Activated CD8-positive, alpha-beta memory T cell treated with anti-CD3 and anti-CD28 coated beads, Interleukin-2, amount 50 U/mL, for 1 hour (primary cell): Measurements from ENCODE around the gene CCNYL1.
"Not testable (repeated sequence)": the region's sequence is repeated elsewhere in the genome, so short reads cannot be mapped to it uniquely, and the experiment has no call there.

Experiments
- DNase-seq: peaks from one replicate; pipeline ENCODE4 v3.0.0-alpha.2; 2020; ENCODE audit errors: extremely low read depth

Gene CCNYL1

GRCh38 chr2:207734636-207735512 lies 23.4 kb downstream of the CCNYL1 start:
- no peak for DNase-seq

- DNase-seq, result not testable (repeated sequence)
Measured at GRCh38 chr2:207735513-207735859, 24.0 kb downstream of the CCNYL1 start.

DNA sequence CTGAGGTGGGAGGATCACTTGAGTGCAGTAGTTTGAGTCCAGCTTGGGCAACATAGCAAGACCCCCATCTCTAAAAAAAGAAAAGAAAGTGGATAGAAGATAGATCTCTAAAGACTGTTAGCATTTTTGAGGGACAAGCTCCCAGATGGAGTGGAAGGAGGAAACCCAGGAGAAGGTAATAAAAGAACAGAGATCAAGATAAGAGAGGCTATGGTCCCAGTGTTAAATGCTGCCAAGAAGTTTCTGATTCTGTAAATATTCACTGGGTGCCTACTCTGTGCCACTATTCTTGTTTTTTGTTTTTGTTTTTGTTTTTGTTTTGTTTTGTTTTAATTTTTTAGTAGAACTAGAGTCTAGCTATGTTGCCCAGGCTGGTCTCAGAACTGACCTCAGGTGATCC lies 32.1 kb downstream of the CCNYL1 start:
- no peak for DNase-seq

DNA sequence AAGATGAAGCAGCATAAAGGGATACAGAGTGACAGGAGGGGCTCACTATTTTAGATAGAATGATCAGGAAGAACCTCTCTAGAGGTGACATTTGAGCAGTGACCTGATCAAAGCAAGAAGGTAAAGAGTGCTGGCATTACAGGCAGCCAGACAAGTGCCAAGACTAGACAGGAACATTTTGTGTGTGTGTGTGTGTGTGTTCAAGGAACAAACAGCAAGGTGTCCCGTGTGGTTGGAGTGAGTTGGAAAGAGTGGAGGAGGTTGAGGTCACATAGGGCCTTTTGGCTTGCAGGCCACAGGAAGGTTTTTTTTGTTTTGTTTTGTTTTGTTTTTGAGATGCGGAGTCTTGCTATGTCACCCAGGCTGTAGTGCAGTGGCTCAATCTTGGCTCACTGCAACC lies 32.6 kb downstream of the CCNYL1 start:
- DNase-seq, result no peak

DNA sequence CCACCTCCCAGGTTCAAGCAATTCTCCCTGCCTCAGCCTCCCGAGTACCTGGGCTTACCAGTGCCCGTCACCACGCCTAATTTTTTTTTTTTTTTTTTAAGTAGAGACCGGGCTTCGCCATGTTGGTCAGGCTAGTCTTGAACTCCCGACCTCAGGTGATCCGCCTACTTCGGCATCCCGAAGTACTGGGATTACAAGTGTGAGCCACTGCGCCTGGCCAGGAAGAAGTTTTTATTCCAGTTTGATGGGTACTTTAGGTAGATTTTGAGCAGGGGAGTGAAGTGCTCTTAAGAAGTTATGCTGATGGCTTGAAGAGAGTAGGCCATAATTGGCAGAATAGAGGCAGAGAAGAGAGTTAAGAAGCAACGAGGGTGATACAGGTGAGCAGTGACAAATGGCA lies 33.0 kb downstream of the CCNYL1 start:
- DNase-seq, result no peak

GRCh38 chr2:207746131-207746530 lies 34.7 kb downstream of the CCNYL1 start:
- DNase-seq, result no peak

GRCh38 chr2:207747653-207748560 lies 36.5 kb downstream of the CCNYL1 start:
- DNase-seq, result no peak

DNA sequence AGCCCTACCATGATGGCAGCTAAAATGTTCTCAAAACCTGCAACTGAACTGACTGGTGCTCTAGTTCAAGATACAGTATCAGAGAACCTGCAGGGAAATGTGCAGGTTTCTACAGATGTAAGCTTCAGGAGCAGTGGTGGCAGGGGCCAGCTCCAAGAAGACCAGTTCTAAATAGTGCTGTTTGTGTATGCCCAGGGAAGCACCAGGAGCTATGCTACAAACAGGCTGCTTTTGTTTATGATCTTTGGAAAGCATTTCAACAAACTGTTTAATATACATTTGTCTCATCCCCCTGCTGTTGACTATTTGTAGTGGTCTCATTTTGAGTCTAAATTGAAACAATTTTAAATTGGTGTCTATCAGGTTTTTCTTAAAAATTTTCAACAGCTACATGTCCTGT lies 37.6 kb downstream of the CCNYL1 start:
- no peak for DNase-seq

GRCh38 chr2:207749873-207750272 lies 38.4 kb downstream of the CCNYL1 start:
- DNase-seq, result no peak

- no peak for DNase-seq
Measured at GRCh38 chr2:207750345-207750744, 38.9 kb downstream of the CCNYL1 start.

- DNase-seq, result no peak
Measured at GRCh38 chr2:207750876-207751275, 39.4 kb downstream of the CCNYL1 start.

DNA sequence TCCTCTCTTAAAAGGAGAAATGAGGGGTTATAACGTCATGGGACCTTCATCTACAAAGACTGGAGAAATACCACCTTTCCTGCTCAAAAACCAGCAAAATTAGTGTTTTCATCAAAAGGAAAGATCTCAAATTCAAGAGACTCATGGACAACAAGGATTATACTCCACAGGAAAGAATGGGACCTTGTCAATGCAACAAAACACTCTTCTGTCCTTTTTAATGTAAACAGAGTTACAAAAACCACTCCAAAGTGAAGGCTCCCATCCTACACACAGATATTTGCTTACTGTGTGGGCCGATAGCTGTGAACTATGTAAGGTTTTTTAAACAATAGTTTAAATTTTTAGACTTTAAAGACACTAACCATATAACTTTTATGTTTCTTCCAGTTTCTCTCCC lies 42.2 kb downstream of the CCNYL1 start:
- DNase-seq, result not testable (repeated sequence)

DNA sequence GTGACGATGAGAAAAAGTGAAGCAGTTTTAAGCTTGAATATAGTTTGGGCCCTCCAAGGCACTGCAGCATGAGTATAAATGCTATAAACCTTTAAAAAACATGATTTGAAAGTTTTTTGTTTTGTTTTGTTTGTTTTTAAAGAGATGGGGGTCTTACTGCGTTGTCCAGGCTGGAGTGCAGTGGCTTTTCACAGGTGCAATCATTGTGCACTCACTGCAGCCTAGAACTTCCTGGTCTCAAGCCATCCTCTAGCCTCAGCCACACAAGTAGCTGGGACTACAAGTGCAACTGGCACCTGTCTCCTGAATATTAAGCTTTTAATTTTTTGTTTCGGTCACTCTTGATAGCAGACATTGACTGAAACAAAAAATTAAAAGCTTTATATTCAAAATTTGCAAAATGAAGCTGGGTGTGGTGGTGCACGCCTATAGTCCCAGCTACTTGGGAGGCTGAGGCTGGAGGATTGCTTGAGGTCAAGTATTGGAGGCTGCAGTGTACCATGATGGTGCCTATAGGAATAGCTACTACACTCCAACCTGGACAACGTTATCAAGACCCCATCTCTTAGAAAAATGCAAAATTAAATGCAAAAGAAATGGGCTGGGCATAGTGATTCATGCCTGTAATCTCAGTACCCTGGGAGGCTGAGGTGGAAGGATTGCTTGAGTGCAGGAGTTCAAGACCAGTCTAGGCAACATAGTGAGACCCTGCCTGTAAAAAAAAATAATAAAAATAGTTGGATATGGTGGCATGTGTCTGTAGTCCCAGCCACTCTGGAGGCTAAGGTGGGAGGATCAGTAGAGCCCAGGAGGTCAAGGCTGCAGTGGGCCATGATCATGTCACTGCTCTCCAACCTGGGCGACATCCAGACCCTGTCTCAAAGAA lies 43.3 kb downstream of the CCNYL1 start:
- DNase-seq, result no peak

- DNase-seq, result no peak
Measured at GRCh38 chr2:207758025-207758424, 46.6 kb downstream of the CCNYL1 start.

DNA sequence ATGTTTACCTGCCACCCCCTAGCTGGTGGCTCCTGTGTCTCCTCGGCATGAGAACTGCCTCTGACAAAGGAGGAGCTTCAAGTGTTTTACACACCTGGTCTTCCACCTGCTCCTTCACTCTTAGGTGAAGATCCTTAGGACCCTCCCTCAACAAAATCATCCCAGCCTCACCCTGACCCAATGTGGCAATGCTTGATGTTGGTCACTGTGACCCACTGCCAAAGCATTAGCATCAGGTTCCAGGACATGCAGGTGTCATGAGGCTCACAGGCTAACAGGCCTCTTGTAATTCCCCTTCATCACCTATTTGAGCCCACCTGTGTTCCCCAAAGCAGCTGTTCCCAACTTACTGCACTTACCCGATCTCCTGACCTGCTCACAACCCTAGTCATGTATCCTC lies 48.5 kb downstream of the CCNYL1 start:
- DNase-seq, result no peak

GRCh38 chr2:207760453-207760852 lies 49.0 kb downstream of the CCNYL1 start:
- DNase-seq, result no peak

DNA sequence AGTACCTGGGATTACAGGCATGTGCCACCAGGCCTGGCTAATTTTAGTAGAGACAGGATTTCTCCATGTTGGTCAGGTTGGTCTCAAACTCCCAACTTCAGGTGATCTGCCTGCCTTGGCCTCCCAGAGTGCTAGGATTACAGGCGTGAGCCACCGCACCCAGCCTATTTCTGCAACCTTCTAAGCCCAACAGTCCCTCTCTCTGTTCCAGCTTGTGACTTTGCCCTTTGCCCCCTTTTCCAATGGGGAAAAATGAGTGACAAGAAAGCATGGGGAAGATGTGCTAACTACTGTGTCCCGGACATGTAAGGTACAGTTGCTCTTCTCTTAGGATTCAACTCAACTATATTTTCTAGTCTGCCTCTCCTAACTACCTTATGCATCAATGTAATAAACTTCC lies 50.0 kb downstream of the CCNYL1 start:
- not testable (repeated sequence) for DNase-seq

DNA sequence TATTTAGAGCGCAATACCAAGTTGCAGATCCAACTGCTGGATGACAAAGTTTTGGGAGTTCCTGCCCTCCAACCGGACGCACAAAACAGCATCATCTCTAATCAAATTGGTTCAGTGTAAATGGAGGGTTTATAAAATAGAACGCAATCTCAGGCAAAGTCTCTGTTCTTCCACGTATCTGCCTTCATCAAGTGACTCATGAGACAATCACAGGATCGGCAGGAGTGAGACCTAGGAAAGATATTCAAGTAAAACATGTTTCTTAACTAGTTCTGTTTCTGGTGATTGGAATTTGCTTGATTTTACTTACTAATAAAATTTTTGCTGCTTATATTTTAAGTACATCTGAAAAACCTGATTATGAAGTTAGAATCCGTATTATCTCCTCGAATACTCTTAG lies 50.7 kb downstream of the CCNYL1 start:
- DNase-seq, result no peak

- DNase-seq, result no peak
Measured at GRCh38 chr2:207763303-207763917, 52.0 kb downstream of the CCNYL1 start.

DNA sequence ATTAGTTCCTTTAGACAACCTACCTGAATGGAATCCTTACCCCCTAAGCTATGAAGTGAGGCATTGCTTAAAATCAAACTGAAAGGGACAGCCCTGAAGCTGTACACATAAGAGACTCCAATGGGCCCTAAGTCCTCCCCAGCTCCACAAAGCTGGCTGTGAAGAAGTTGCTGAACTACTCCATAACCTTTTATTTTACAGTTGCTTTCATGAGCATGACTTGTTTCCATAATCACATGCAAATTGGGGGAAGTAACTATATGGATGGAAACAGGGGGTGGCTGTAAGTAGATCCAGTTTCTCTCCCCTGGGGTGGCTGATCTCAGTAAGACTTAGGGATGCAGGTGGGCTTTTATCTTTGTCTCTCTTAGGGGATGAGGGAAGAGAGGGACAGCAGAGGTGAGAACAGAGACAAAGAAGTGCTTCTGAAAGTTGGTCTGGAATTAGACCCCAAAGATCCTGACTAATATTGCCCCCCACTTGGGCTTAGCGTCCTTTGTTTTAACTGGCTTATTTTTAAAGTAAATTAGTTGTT lies 52.7 kb downstream of the CCNYL1 start:
- DNase-seq, result no peak

GRCh38 chr2:207765547-207765946 lies 54.1 kb downstream of the CCNYL1 start:
- DNase-seq, result no peak
